ENCODE results near the gene GRIP1.

DNA sequence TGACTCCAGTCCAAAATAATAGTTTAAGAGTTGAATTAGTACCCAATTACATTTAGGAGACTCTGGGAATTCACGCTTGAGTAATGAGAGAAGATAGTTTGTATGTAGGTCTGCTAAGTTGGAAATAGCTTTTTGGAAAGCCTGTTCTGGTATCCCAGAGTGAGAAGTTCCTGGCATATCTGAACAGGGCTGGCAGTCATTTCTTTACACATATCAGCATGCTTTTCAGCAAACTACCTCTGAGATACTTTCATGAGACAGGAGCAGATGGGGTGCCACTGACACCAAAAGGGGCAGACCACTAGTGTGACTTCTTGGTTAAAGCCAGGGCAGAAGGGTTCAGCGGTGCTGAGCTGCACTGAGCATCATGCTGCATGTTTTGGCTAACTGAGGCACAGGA is 45.1 kb upstream of the GRIP1 start:
- no peak for TF ChIP-seq POLR2A (IDR thresholded peaks at IDR 0.05)
- TF ChIP-seq, protein P1, sequence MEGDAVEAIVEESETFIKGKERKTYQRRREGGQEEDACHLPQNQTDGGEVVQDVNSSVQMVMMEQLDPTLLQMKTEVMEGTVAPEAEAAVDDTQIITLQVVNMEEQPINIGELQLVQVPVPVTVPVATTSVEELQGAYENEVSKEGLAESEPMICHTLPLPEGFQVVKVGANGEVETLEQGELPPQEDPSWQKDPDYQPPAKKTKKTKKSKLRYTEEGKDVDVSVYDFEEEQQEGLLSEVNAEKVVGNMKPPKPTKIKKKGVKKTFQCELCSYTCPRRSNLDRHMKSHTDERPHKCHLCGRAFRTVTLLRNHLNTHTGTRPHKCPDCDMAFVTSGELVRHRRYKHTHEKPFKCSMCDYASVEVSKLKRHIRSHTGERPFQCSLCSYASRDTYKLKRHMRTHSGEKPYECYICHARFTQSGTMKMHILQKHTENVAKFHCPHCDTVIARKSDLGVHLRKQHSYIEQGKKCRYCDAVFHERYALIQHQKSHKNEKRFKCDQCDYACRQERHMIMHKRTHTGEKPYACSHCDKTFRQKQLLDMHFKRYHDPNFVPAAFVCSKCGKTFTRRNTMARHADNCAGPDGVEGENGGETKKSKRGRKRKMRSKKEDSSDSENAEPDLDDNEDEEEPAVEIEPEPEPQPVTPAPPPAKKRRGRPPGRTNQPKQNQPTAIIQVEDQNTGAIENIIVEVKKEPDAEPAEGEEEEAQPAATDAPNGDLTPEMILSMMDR (IDR thresholded peaks at IDR 0.05), result no peak

All from tibial nerve (tissue), 3 donors.